GM12874 (cell line): ENCODE results near the gene CHRNB2.

Source experiments
- CTCF ChIP-seq: IDR thresholded peaks from 2 replicates; pipeline ENCODE4 v1.5.1; 2011; ENCODE audit warnings: low read depth, mild to moderate bottlenecking, control low read depth, low read length, moderate library complexity; ENCODE audit not compliant: insufficient read depth

CHRNB2 gene

GRCh38 chr1:154577346-154578057 lies 9.9 kb downstream of the CHRNB2 start:
- no peak for TF ChIP-seq CTCF

GRCh38 chr1:154578058-154578418 lies 10.5 kb downstream of the CHRNB2 start:
- no peak for TF ChIP-seq CTCF

- TF ChIP-seq CTCF: no peak
These were observed 11.8 kb downstream of the CHRNB2 start for GRCh38 chr1:154579374-154579773.

- TF ChIP-seq CTCF: no peak
These were observed 14.2 kb downstream of the CHRNB2 start for GRCh38 chr1:154581766-154582165.

GRCh38 chr1:154582885-154583284 lies 15.3 kb downstream of the CHRNB2 start:
- TF ChIP-seq CTCF: no peak

- no peak for TF ChIP-seq CTCF
These were observed 16.2 kb downstream of the CHRNB2 start for GRCh38 chr1:154583773-154584172.

GRCh38 chr1:154584267-154584994 lies 16.9 kb downstream of the CHRNB2 start:
- TF ChIP-seq CTCF: no peak
